IPS DF 6.9 (cell line): ENCODE results near the gene USB1.

ENCODE experiments used
- DNase-seq: peaks from one replicate; pipeline ENCODE4 v3.0.0-alpha.2; 2013; ENCODE audit warnings: low read depth, low spot score
- H3K27ac ChIP-seq: one replicate; pipeline ENCODE4 v1.5.1; 2013; ENCODE audit warnings: low read length, control low read depth
- H3K27me3 ChIP-seq: 2 replicates; pipeline ENCODE4 v1.6.1; 2013; ENCODE audit warnings: mild to moderate bottlenecking, low read length; ENCODE audit not compliant: control insufficient read depth, insufficient read depth
- H3K36me3 ChIP-seq: 2 replicates; pipeline ENCODE4 v1.6.1; 2013; ENCODE audit warnings: low read length; ENCODE audit not compliant: control insufficient read depth, insufficient read depth
- H3K4me1 ChIP-seq: 2 replicates; pipeline ENCODE4 v1.6.1; 2013; ENCODE audit warnings: low read length; ENCODE audit not compliant: control insufficient read depth, insufficient read depth
- H3K4me3 ChIP-seq: 2 replicates; pipeline ENCODE4 v1.5.1; 2013; ENCODE audit warnings: mild to moderate bottlenecking, low read length
- H3K9me3 ChIP-seq: 2 replicates; pipeline ENCODE4 v1.6.1; 2013; ENCODE audit warnings: low read length, inconsistent platforms; ENCODE audit not compliant: control insufficient read depth, insufficient read depth
- WGBS: extraction: QIAGEN DNeasy Blood & Tissue Kit; methylation state at CpG from one replicate; pipeline ENCODE4 v1.1.7; 2013; ENCODE audit warnings: mixed read lengths, missing lambda C conversion rate; ENCODE audit not compliant: insufficient read length, insufficient coverage; 5-methylcytosine and 5-hydroxymethylcytosine counted together

The USB1 gene

GRCh38 chr16:57993897-57994296 is 7.3 kb upstream of the USB1 start:
- peaks cover 22% of the 10 kb centered on the region; the same call in 1 of the 2 replicates for H3K36me3 ChIP-seq
- no CpG with 5 or more reads among the region's 5 CpGs for WGBS
- H3K27me3 ChIP-seq, result no peaks in the 10 kb centered on the region
- DNase-seq, result no peak
- no peak overlapping the region for H3K27ac ChIP-seq
- no peak overlapping the region for H3K4me3 ChIP-seq
- H3K4me1 ChIP-seq, result no peaks in the 10 kb centered on the region
- H3K9me3 ChIP-seq, result no peaks in the 10 kb centered on the region

GRCh38 chr16:57994361-57994760 is 6.8 kb upstream of the USB1 start:
- Histone ChIP-seq H3K4me1 (no peaks in the 10 kb centered on the region), H3K4me3 (no peak overlapping the region), H3K27ac (no peak overlapping the region), H3K9me3 (no peaks in the 10 kb centered on the region), H3K36me3 (peaks cover 22% of the 10 kb centered on the region; the same call in 1 of the 2 replicates), H3K27me3 (no peaks in the 10 kb centered on the region)
- WGBS, result no CpG with 5 or more reads among the region's 4 CpGs
- DNase-seq, result no peak

GRCh38 chr16:57994778-57995177 is 6.4 kb upstream of the USB1 start:
- DNase-seq, result no peak
- no peak overlapping the region for H3K27ac ChIP-seq
- peaks cover 2% of the 10 kb centered on the region; the same call in 1 of the 2 replicates for H3K4me1 ChIP-seq

GRCh38 chr16:57995721-57996405 is 5.3 kb upstream of the USB1 start:
- no CpG with 5 or more reads among the region's 18 CpGs for WGBS
- peaks cover 22% of the 10 kb centered on the region; the same call in 1 of the 2 replicates for H3K36me3 ChIP-seq
- no peaks in the 10 kb centered on the region for H3K9me3 ChIP-seq
- H3K4me3 ChIP-seq, result no peak overlapping the region
- no peaks in the 10 kb centered on the region for H3K27me3 ChIP-seq
- no peak for DNase-seq
- H3K4me1 ChIP-seq, result peaks cover 2% of the 10 kb centered on the region; the same call in 1 of the 2 replicates
- H3K27ac ChIP-seq, result no peak overlapping the region

More at GRCh38 chr16:57994778-57995177, 6.4 kb upstream of the USB1 start:
- Histone ChIP-seq H3K27me3 (no peaks in the 10 kb centered on the region), H3K9me3 (no peaks in the 10 kb centered on the region), H3K4me3 (no peak overlapping the region), H3K36me3 (peaks cover 22% of the 10 kb centered on the region; the same call in 1 of the 2 replicates)
- no CpG with 5 or more reads among the region's 4 CpGs for WGBS

GRCh38 chr16:57996406-57997175 is 4.6 kb upstream of the USB1 start:
- WGBS, result no CpG with 5 or more reads among the region's 62 CpGs
- Histone ChIP-seq H3K9me3 (no peaks in the 10 kb centered on the region), H3K36me3 (peaks cover 22% of the 10 kb centered on the region; the same call in 1 of the 2 replicates), H3K27ac (no peak overlapping the region), H3K4me3 (no peak overlapping the region), H3K4me1 (peaks cover 2% of the 10 kb centered on the region; the same call in 1 of the 2 replicates), H3K27me3 (no peaks in the 10 kb centered on the region)
- no peak for DNase-seq

- no peaks in the 10 kb centered on the region for H3K9me3 ChIP-seq
- H3K4me1 ChIP-seq, result peaks cover 2% of the 10 kb centered on the region; the same call in 1 of the 2 replicates
- no peak overlapping the region for H3K4me3 ChIP-seq
- no peak for DNase-seq
- no peak overlapping the region for H3K27ac ChIP-seq
- no CpG with 5 or more reads among the region's 35 CpGs for WGBS
- no peaks in the 10 kb centered on the region for H3K27me3 ChIP-seq
- H3K36me3 ChIP-seq, result peaks cover 22% of the 10 kb centered on the region; the same call in 1 of the 2 replicates
Measured at GRCh38 chr16:57997176-57997527, 4.1 kb upstream of the USB1 start.

GRCh38 chr16:57997528-57998265 is 3.5 kb upstream of the USB1 start:
- Histone ChIP-seq H3K27ac (no peak overlapping the region), H3K9me3 (no peaks in the 10 kb centered on the region), H3K4me1 (peaks cover 2% of the 10 kb centered on the region; the same call in 1 of the 2 replicates), H3K36me3 (peaks cover 22% of the 10 kb centered on the region; the same call in 1 of the 2 replicates), H3K4me3 (no peak overlapping the region), H3K27me3 (no peaks in the 10 kb centered on the region)
- DNase-seq, result no peak
- no CpG with 5 or more reads among the region's 36 CpGs for WGBS

- WGBS, result no CpG with 5 or more reads among the region's 8 CpGs
- Histone ChIP-seq H3K36me3 (peaks cover 22% of the 10 kb centered on the region), H3K4me1 (peaks cover 2% of the 10 kb centered on the region; the same call in 1 of the 2 replicates), H3K4me3 (no peak overlapping the region), H3K9me3 (no peaks in the 10 kb centered on the region), H3K27me3 (no peaks in the 10 kb centered on the region), H3K27ac (no peak overlapping the region)
- DNase-seq, result no peak
Measured at GRCh38 chr16:57998486-57998885, 2.7 kb upstream of the USB1 start.

- WGBS, result no CpG with 5 or more reads among the region's 3 CpGs
- no peak for DNase-seq
- Histone ChIP-seq H3K27ac (no peak overlapping the region), H3K9me3 (no peaks in the 10 kb centered on the region), H3K4me3 (no peak overlapping the region), H3K36me3 (peaks cover 20% of the 10 kb centered on the region), H3K4me1 (peaks cover 2% of the 10 kb centered on the region; the same call in 1 of the 2 replicates), H3K27me3 (no peaks in the 10 kb centered on the region)
Measured at GRCh38 chr16:57998992-57999365, 2.2 kb upstream of the USB1 start.

- peak overlapping the region; percentile 86; the same call in 1 of the 2 replicates for H3K4me3 ChIP-seq
- no peaks in the 10 kb centered on the region for H3K9me3 ChIP-seq
- H3K4me1 ChIP-seq, result peaks cover 2% of the 10 kb centered on the region; the same call in 1 of the 2 replicates
- H3K27ac ChIP-seq, result no peak overlapping the region
- no CpG with 5 or more reads among the region's 6 CpGs for WGBS
- no peak for DNase-seq
- H3K36me3 ChIP-seq, result peaks cover 19% of the 10 kb centered on the region
- H3K27me3 ChIP-seq, result no peaks in the 10 kb centered on the region
Measured at GRCh38 chr16:57999366-57999970, 1.7 kb upstream of the USB1 start.
